ENCODE data around the gene HPS1. TPM values are rescaled to one million over a fixed set of nuclear protein-coding genes. Genes with fewer than 3 reads are reported as not detected.

HPS1 gene
- polyA plus RNA-seq, 2 of the 4 experiments (the other 2 are of a cell fraction): 25.1 to 28.2 TPM

GRCh38 chr10:98453729-98454128 is 7.0 kb upstream of the HPS1 start:
- Histone ChIP-seq H3K27ac (no peak overlapping the region), H3K9me3 (peaks cover 9% of the 10 kb centered on the region; the same call in 2 of the 3 replicates), H3K4me3 (no peak overlapping the region), H3K4me1 (no peaks in the 10 kb centered on the region), H3K4me2 (no peak overlapping the region)
- FAIRE-seq: no peak
- ChIA-PET CTCF (no interaction called here), POLR2A (no interaction called here)
- WGBS (ENCODE audit: missing lambda C conversion rate): 53% methylated on average over 2 of the region's 2 CpGs
- DNase-seq (ENCODE audit: low read depth in 1 of 2, low spot score in 1 of 2): no peak
- TF ChIP-seq MYC (IDR thresholded peaks at IDR 0.05; ENCODE audit: borderline replicate concordance, low read length) (no peak), ATOH8 (CRISPR knock-in tag; IDR thresholded peaks at IDR 0.05; ENCODE audit: low read depth) (no peak), ELK1 (IDR thresholded peaks at IDR 0.05; ENCODE audit: low read depth, low read length) (no peak), HOXA7 (CRISPR knock-in tag; IDR thresholded peaks at IDR 0.05) (no peak), SMC3 (IDR thresholded peaks at IDR 0.05) (no peak), CHD4 (IDR thresholded peaks at IDR 0.05; ENCODE audit: borderline replicate concordance) (no peak), PHF8 (IDR thresholded peaks at IDR 0.05; ENCODE audit: borderline replicate concordance, low read depth) (no peak), FOXS1 (CRISPR knock-in tag; IDR thresholded peaks at IDR 0.05) (no peak), EHMT2 (IDR thresholded peaks at IDR 0.05; ENCODE audit: low read depth) (no peak), POLR2A (IDR thresholded peaks at IDR 0.05; ENCODE audit: low read length) (no peak), EHF (CRISPR knock-in tag; IDR thresholded peaks at IDR 0.05) (no peak), JUNB (IDR thresholded peaks at IDR 0.05) (no peak), ZC3H11A (IDR thresholded peaks at IDR 0.05) (no peak)
- ATAC-seq: no peak

- Histone ChIP-seq H3K9me3 (peaks cover 9% of the 10 kb centered on the region; the same call in 2 of the 3 replicates), H3K4me3 (no peak overlapping the region), H3K4me2 (no peak overlapping the region), H3K27ac (no peak overlapping the region), H3K4me1 (peaks cover 3% of the 10 kb centered on the region; the same call in 1 of the 3 replicates)
- CTCF ChIA-PET: interaction anchor here (0.6 kb wide), 1 partner anchor 721 kb away, joined by 3 read pairs; no protein-coding TSS in a partner anchor
- DNase-seq (ENCODE audit: low read depth in 1 of 2, low spot score in 1 of 2) (no peak), ATAC-seq (no peak), FAIRE-seq (no peak)
- TF ChIP-seq POLR2AphosphoS2 (conservative IDR thresholded peaks at IDR 0.05; ENCODE audit: low read length) (no peak), BHLHE40 (IDR thresholded peaks at IDR 0.05; ENCODE audit: low read depth, low read length) (no peak), RARB (CRISPR knock-in tag; IDR thresholded peaks at IDR 0.05) (no peak), PBX3 (IDR thresholded peaks at IDR 0.05) (no peak), MAZ (IDR thresholded peaks at IDR 0.05; ENCODE audit: borderline replicate concordance, low read depth, low read length) (no peak), FOSB (CRISPR knock-in tag; IDR thresholded peaks at IDR 0.05) (no peak), RNF2 (IDR thresholded peaks at IDR 0.05; ENCODE audit: borderline replicate concordance, low read depth) (no peak), E2F6 (IDR thresholded peaks at IDR 0.05; ENCODE audit: borderline replicate concordance, low read depth) (no peak), SREBF2 (IDR thresholded peaks at IDR 0.05) (no peak), RFX5 (IDR thresholded peaks at IDR 0.05) (no peak), KDM1A (IDR thresholded peaks at IDR 0.05; ENCODE audit: low read depth) (no peak)
- WGBS (ENCODE audit: missing lambda C conversion rate): 20% methylated on average over 1 of the region's 1 CpG
- POLR2A ChIA-PET: no interaction called here
Measured at GRCh38 chr10:98450618-98451017, 3.9 kb upstream of the HPS1 start.

Data from A549 (cell line).